ENCODE data around the gene DICER1. TPM values are rescaled to one million over a fixed set of nuclear protein-coding genes. Genes with fewer than 3 reads are reported as not detected.

The DICER1 gene
- total RNA-seq, 2 donors from 2014 or later = 46.5 to 48.1 TPM

DNA sequence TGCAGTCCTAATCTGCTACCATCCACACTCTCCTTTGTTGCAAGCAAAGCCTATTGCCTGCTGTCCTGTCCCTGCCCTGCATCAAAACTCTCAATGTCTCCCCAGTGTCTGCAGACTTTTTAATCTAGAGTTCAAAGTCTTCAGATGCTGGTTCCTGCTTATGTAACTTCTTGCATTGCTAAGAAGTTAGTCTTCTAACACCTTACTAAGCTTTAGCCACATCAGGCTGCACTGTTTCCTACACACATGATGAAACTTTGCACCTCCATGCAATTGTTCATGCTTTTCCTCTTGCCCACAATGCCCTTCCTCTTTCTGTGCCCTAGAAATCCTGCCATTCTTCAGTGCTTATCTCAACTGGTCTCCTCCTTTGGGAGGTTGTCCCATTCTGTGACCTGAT lies 16.2 kb upstream of the DICER1 start:
- H3K27ac Mint-ChIP-seq = no peak overlapping the region
- ATAC-seq (replicated peaks) = no peak
- H3K36me3 Mint-ChIP-seq (ENCODE audit: low read depth) = no peaks in the 10 kb centered on the region
- no peak overlapping the region for H3K4me3 Mint-ChIP-seq
- H3K4me1 Mint-ChIP-seq = no peaks in the 10 kb centered on the region
- no peaks in the 10 kb centered on the region for H3K27me3 Mint-ChIP-seq
- no peaks in the 10 kb centered on the region for H3K9me3 Mint-ChIP-seq

DNA sequence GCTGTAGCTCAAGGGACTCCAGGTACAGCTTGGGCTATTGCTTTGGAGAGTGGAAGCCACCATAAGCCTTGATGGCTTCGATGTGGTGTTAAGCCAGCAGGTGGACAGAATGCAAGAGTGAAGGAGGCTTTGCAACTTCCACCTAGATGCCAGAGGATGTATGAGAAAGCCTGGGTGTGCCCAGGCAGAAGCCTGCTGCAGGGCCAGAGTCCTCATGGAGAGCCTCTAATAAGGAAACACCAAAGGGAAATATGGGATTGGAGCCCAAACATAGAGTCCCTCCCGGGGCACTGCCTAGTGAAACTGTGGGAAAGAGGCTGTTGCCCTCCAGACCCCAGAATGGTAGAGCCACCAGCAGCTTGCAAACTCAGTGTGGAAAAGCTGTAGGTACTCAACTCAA lies 9.8 kb upstream of the DICER1 start:
- H3K27me3 Mint-ChIP-seq = no peaks in the 10 kb centered on the region
- peaks cover 9% of the 10 kb centered on the region for H3K9me3 Mint-ChIP-seq
- H3K4me3 Mint-ChIP-seq = no peak overlapping the region
- H3K27ac Mint-ChIP-seq = no peak overlapping the region
- no peaks in the 10 kb centered on the region for H3K4me1 Mint-ChIP-seq
- no peaks in the 10 kb centered on the region for H3K36me3 Mint-ChIP-seq (ENCODE audit: low read depth)
- no peak for ATAC-seq (replicated peaks)

DNA sequence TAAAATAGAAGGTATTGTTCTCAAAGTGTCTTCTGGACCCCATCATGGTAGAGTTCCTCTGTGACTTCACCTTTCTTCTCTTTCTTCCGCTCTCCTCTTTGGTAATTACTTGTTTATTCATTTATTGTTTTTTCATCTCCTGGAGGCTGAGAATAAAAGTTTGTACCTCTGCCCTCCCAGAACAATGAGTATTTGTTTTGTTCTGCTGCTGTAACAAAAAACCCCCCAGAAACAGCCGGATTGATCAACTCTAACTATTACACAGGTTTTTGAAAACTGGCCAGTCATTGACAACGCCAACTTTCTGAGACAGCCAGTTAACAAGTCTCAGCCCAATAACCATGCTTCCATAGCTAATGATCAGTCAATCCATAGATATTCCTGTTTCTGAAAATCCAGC lies 8.2 kb upstream of the DICER1 start:
- H3K36me3 Mint-ChIP-seq (ENCODE audit: low read depth) = no peaks in the 10 kb centered on the region
- H3K9me3 Mint-ChIP-seq = peaks cover 9% of the 10 kb centered on the region
- no peak overlapping the region for H3K27ac Mint-ChIP-seq
- H3K27me3 Mint-ChIP-seq = no peaks in the 10 kb centered on the region
- H3K4me1 Mint-ChIP-seq = no peaks in the 10 kb centered on the region
- no peak for ATAC-seq (replicated peaks)
- H3K4me3 Mint-ChIP-seq = no peak overlapping the region

DNA sequence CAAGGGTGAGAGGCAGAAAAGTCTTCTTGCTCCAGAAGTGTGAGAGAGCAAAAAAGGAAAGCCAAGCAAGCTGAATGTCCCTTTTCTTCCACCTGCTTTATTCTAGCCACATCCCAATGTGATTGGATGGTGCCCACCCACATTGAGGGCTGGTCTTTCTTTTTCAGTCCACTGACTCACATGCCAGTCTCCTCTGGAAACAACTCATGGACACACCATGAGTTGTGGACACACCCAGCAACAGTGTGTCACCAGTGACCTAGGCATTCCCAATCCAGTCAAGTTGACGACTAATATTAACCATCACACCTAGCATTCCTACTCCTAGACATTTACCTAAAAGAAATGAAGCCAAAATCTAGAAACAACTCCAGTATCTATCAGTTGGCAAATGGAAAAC lies 7.2 kb upstream of the DICER1 start:
- Mint-ChIP-seq H3K4me3 (no peak overlapping the region), H3K9me3 (peaks cover 9% of the 10 kb centered on the region), H3K27me3 (no peaks in the 10 kb centered on the region), H3K4me1 (no peaks in the 10 kb centered on the region), H3K27ac (no peak overlapping the region), H3K36me3 (ENCODE audit: low read depth) (no peaks in the 10 kb centered on the region)
- no peak for ATAC-seq (replicated peaks)

DNA sequence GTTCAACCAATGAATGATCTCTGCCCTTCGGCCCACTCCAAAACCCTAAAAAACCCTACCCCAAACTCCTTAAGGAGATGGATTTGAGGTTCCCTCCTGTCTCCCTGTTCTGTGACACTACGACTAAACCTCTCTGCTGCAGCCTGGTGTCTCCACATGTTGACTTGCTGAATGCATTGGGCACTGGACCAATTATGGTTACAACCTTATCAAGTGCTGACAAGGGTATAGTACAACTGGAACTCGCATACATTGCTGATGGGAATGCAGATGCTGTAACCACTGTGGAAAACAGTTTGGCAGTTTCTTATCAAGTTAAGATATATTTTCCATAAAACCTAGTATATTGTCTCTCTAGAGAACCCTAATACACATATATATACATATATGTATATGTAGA lies 6.3 kb upstream of the DICER1 start:
- H3K4me3 Mint-ChIP-seq = no peak overlapping the region
- H3K27ac Mint-ChIP-seq = no peak overlapping the region
- H3K27me3 Mint-ChIP-seq = no peaks in the 10 kb centered on the region
- H3K9me3 Mint-ChIP-seq = peaks cover 9% of the 10 kb centered on the region
- H3K36me3 Mint-ChIP-seq (ENCODE audit: low read depth) = no peaks in the 10 kb centered on the region
- ATAC-seq (replicated peaks) = no peak
- no peaks in the 10 kb centered on the region for H3K4me1 Mint-ChIP-seq

DNA sequence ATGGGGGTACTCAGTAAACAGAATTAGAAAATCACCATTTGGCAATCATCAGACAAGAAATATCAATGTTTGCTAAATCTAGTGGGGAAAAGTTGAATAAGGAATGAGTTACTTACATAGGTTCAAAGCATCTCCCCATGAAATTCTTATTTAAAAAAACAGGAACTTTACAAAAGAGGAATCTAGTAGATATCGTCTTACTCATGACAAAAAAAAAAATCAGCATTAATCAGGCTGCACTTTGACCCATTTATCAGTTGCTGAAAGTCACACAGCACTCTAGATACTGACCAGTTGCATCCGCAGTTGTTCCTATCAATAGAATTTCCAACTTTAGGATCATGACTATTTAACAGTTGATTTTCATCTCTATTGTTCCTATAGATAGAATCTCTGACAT lies 5.8 kb upstream of the DICER1 start:
- Mint-ChIP-seq H3K27me3 (no peaks in the 10 kb centered on the region), H3K4me1 (peaks cover under 1% of the 10 kb centered on the region), H3K9me3 (peaks cover 9% of the 10 kb centered on the region), H3K27ac (no peak overlapping the region), H3K36me3 (ENCODE audit: low read depth) (no peaks in the 10 kb centered on the region), H3K4me3 (no peak overlapping the region)
- no peak for ATAC-seq (replicated peaks)

DNA sequence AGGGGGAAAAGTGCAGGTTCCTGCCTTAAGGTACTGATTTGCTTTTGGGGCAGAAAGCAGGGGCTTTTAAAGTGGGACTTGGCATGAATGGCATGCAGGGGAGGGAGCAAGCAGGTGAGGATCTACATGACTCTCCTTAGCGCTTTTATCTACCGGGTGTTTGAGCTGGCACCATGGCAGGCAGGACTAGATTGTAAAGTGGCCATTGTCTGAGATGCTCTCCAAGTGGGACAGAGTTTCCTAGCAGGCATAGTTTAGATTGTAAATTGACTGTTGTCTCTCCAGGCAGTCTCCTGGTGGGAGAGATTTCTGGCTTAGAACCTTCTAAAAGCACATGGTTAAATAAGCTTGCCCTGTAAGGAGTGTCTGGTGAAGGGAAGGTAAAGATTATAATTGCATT lies 5.3 kb upstream of the DICER1 start:
- peaks cover 3% of the 10 kb centered on the region for H3K4me1 Mint-ChIP-seq
- no peak for ATAC-seq (replicated peaks)
- H3K9me3 Mint-ChIP-seq = peaks cover 9% of the 10 kb centered on the region
- H3K27me3 Mint-ChIP-seq = no peaks in the 10 kb centered on the region
- no peak overlapping the region for H3K27ac Mint-ChIP-seq
- H3K36me3 Mint-ChIP-seq (ENCODE audit: low read depth) = no peaks in the 10 kb centered on the region
- no peak overlapping the region for H3K4me3 Mint-ChIP-seq

DNA sequence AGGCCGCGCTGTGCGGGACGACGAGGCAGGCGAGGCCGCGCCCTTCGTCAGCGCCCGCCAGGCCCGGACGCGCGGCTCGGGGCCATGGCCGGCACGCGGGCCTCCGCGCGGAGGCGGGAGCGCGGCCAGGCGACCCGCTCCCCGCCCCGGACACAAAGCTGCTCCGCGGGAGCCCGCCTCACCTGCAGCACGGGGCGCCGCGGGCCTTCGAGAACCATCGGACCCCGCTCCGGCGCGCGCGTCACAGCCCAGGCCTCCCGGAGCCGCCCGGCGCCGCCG lies 342 bp downstream of the DICER1 start:
- Mint-ChIP-seq H3K36me3 (ENCODE audit: low read depth) (no peaks in the 10 kb centered on the region), H3K27me3 (no peaks in the 10 kb centered on the region), H3K9me3 (no peaks in the 10 kb centered on the region)

DNA sequence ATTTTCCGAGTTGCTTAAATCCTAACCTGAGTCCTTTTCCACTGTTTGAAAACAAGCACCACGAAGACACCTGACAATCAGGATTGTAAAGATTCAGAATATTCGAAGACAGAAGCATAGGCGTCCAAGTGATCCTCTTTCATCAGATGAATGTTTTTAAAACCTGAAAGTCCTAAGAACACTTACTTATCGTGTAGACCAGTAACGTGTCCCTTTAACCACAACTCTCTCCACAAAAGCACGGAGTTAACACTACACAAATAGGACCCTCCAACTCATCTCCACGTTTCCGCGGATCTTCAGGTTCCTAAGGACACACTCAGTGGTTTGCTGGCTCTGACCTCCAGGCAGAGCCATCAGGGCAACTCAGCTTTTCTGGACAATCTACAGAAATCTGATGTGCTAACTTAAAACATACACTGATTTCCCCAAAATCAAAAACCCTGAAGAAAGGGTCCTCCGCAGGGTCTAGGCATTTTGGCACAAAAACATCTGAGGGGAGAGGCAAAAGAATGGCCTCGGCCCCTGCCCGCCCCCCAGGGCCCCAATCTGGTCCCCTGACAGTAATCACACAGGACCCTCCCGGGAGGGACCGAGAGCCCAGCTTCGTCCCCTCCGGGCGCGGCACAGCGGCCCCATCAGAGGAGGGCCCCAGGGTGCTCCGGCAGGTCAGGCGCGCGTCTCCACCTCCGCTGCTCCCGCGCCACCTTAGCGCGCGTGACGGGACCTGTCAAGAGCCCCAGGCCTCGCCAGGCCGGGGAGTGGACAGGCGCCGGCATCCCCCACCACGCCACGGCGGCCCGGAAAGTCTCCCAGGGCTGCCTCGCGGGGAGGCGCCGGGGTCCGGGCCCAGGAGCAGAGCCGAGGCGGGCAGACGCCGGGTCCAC lies 925 bp downstream of the DICER1 start:
- Mint-ChIP-seq H3K9me3 (no peaks in the 10 kb centered on the region), H3K27ac (peak overlapping the region; percentile 87), H3K27me3 (no peaks in the 10 kb centered on the region), H3K4me1 (peaks cover 33% of the 10 kb centered on the region), H3K4me3 (peak overlapping the region; percentile 87), H3K36me3 (ENCODE audit: low read depth) (no peaks in the 10 kb centered on the region)
- peak; percentile 45 for ATAC-seq (replicated peaks)

More for the DNA sequence above, 342 bp downstream of the DICER1 start:
- Mint-ChIP-seq H3K27ac (no peak overlapping the region), H3K4me1 (peaks cover 28% of the 10 kb centered on the region), H3K4me3 (peak overlapping the region; percentile 91)
- peak; percentile 43 for ATAC-seq (replicated peaks)

DNA sequence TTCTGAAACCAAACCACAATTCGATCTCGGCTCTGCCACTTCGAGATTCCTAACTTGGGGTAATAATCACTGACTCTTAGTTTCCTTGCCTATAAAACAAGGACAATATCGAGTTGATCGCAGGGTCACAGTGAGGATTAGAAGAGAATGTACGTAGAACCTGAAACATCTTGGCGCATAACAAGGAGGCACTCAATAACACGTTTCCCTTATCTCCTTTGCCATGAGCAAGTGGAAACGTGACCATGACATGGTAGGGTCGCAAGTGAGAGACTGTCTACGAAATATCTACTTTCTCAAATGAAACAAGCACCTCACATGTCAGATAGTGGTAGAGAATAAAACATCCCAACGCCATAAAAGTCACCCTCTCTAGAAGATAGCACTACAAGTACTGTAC lies 2.3 kb downstream of the DICER1 start:
- Mint-ChIP-seq H3K27ac (peak overlapping the region; percentile 87), H3K4me3 (peak overlapping the region; percentile 87), H3K36me3 (ENCODE audit: low read depth) (no peaks in the 10 kb centered on the region), H3K4me1 (peaks cover 39% of the 10 kb centered on the region), H3K9me3 (no peaks in the 10 kb centered on the region), H3K27me3 (no peaks in the 10 kb centered on the region)
- no peak for ATAC-seq (replicated peaks)

DNA sequence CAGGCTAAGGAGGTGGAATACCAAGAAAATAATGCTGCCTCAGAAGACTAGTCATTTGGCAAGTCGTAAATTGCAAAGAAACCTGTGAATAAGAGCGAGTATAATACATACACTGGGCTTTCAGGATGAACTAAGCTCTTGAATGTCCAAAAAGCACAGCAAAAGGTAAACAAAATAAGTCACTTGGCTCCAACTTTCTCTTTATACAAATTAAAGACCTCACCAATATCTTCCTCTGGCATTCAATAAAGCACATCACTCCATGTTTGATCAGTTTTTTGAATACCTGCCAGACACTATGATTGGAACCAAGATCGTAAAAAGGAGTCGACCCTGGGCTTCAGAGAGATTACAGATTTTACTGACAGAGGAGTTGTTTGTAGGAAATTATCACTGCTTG lies 3.5 kb downstream of the DICER1 start:
- Mint-ChIP-seq H3K27me3 (no peaks in the 10 kb centered on the region), H3K9me3 (no peaks in the 10 kb centered on the region), H3K36me3 (ENCODE audit: low read depth) (no peaks in the 10 kb centered on the region), H3K4me1 (peaks cover 43% of the 10 kb centered on the region), H3K27ac (no peak overlapping the region), H3K4me3 (peak overlapping the region; percentile 87)
- no peak for ATAC-seq (replicated peaks)

DNA sequence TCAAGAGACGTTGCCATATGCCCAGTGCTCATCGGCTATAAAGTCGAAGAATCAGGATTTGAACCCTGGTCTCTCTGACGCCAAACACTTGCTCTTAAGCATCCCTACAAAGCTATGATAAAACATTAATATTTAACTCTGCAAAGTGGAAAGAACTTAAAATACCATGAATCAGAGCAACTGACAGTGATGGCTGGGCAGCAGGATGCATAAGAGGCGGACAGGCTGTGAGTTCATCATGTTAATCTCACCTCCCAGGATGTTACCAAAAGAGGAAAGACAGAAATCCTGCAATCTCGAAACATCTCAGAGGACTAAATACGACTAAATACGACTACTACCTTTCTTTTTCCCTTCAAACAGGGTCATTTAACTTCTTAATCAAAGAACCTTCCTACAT lies 5.8 kb downstream of the DICER1 start:
- H3K27ac Mint-ChIP-seq = no peak overlapping the region
- H3K4me3 Mint-ChIP-seq = no peak overlapping the region
- peaks cover 12% of the 10 kb centered on the region for H3K36me3 Mint-ChIP-seq (ENCODE audit: low read depth)
- peaks cover 56% of the 10 kb centered on the region for H3K4me1 Mint-ChIP-seq
- no peaks in the 10 kb centered on the region for H3K27me3 Mint-ChIP-seq
- H3K9me3 Mint-ChIP-seq = no peaks in the 10 kb centered on the region
- ATAC-seq (replicated peaks) = no peak

DNA sequence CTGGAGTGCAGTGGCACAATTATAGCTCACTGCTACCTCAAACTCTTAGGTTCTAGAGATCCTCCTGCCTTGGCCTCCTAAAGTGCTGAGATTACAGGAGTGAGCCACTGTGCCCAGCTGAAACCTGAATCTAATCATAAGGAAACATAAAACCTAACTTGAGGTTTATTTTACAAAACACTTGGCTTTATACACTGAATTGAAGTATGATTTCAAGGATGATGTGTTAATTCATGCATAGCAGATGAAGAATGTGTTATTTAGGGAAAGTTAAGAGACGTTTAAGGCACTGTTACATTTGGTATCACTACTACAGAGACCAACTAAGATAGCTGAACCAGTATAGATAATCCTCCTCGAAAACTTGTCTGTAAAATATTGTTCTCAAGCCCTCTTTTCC lies 6.4 kb downstream of the DICER1 start:
- peak; percentile 46 for ATAC-seq (replicated peaks)
- no peak overlapping the region for H3K27ac Mint-ChIP-seq
- no peaks in the 10 kb centered on the region for H3K27me3 Mint-ChIP-seq
- no peak overlapping the region for H3K4me3 Mint-ChIP-seq
- peaks cover 58% of the 10 kb centered on the region for H3K4me1 Mint-ChIP-seq
- H3K36me3 Mint-ChIP-seq (ENCODE audit: low read depth) = peaks cover 18% of the 10 kb centered on the region
- H3K9me3 Mint-ChIP-seq = peaks cover 1% of the 10 kb centered on the region

DNA sequence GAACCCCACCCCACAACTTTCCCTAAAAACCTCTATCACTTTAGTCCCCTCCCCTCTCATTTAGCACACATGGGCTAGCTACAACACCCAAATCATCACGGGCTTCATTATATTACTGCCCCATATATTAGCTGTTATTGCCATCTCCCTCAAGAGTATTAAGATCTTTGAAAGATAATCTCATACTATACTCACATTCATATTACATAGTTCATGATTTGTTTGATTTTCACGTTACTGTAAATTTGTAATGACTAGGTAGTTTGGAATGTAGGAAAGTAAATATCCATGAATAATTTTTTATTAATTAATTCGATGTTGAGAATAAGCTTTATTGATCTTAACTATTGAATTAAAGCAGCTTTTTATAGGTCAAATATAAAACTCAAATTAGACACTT lies 7.9 kb downstream of the DICER1 start:
- Mint-ChIP-seq H3K27me3 (no peaks in the 10 kb centered on the region), H3K36me3 (ENCODE audit: low read depth) (peaks cover 21% of the 10 kb centered on the region), H3K9me3 (peaks cover 3% of the 10 kb centered on the region), H3K4me3 (no peak overlapping the region), H3K4me1 (peaks cover 46% of the 10 kb centered on the region), H3K27ac (no peak overlapping the region)
- ATAC-seq (replicated peaks) = no peak

DNA sequence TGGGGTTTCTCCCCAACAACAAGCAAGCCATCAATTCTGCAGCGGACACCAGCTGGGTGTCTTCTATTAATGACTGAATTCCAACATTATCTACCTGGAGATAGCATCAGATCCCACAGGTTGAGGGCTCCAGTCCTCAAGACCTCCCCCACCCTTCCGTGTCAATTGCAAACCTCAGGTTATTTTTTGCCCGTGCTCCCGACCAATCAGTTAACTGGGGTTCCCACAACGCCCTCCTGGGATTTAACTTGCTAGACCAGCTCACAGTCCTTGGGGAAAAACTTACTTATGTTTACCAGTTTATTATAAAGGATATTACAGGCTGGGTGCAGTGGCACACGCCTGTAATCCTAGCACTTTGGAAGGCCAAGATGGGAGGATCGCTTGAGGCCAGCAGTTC lies 9.7 kb downstream of the DICER1 start:
- Mint-ChIP-seq H3K27ac (no peak overlapping the region), H3K9me3 (peaks cover 3% of the 10 kb centered on the region), H3K4me3 (no peak overlapping the region), H3K4me1 (peaks cover 34% of the 10 kb centered on the region), H3K27me3 (no peaks in the 10 kb centered on the region), H3K36me3 (ENCODE audit: low read depth) (peaks cover 21% of the 10 kb centered on the region)
- no peak for ATAC-seq (replicated peaks)

Measured in activated T-helper 17 cell treated with anti-CD3 and anti-CD28 coated beads, Interleukin-2, amount 50 U/mL, for 72 hours (primary cell).